Stimulated activated CD8-positive, alpha-beta memory T cell treated with anti-CD3 and anti-CD28 coated beads, Interleukin-15, amount 100 ng/mL, for 1 hour (primary cell): Measurements from ENCODE around the gene ABCB10.
"Not testable (repeated sequence)": the region's sequence is repeated elsewhere in the genome, so short reads cannot be mapped to it uniquely, and the experiment has no call there.

Experiments used
- DNase-seq: peaks from one replicate; pipeline ENCODE4 v3.0.0-alpha.2; 2020; ENCODE audit warnings: low read depth

ABCB10 gene

GRCh38 chr1:229572286-229572685, 13.8 kb upstream of the ABCB10 start:
- DNase-seq = no peak

GRCh38 chr1:229570891-229571516, 12.5 kb upstream of the ABCB10 start:
- no peak for DNase-seq

DNA sequence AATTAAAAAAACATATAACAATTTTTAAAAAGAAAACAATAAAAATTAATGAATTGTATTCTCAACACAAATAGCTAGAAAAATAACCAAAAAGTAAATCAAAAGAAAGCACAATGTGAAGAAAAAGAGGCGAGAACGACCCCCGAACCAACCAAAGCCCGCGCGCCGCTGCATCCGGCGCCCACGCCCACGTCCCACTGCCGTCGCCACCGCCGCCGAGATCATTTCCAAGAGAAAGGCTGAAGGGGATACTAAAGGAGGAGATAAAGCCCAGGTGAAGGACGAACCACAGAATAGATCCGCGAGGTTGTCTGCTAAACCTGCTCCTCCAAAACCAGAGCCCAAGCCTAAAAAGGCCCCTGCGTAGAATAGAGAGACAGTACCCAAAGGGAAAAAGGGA, 11.8 kb upstream of the ABCB10 start:
- DNase-seq = no peak

GRCh38 chr1:229567109-229567868, 8.8 kb upstream of the ABCB10 start:
- no peak for DNase-seq

- DNase-seq = no peak
These were observed 5.2 kb upstream of the ABCB10 start for GRCh38 chr1:229563701-229564100.

GRCh38 chr1:229563241-229563640, 4.7 kb upstream of the ABCB10 start:
- DNase-seq = no peak

GRCh38 chr1:229562686-229563085, 4.2 kb upstream of the ABCB10 start:
- no peak for DNase-seq

DNA sequence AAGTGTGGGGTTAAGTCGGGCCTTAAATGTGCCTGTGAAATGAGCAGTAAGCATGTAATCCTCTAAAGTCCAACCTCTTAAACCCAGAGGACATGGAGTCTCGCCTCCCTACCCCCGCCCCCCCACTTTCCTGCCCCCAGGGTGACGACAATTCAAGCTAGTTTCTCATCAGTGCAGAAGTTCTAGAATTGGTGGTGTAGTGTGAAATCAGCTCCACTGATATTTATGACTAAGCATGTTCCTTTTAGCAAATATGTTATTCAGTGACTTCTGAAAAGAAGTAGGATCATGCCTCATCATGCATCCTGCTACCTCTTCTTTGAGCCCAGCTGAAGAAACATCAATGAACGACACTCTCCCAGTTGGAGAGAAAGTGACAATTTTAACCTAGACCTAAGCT, 2.6 kb upstream of the ABCB10 start:
- DNase-seq = no peak

- not testable (repeated sequence) for DNase-seq
These were observed 1.6 kb upstream of the ABCB10 start for GRCh38 chr1:229560124-229560523.

GRCh38 chr1:229559336-229559801, 862 bp upstream of the ABCB10 start:
- DNase-seq = not testable (repeated sequence)

DNA sequence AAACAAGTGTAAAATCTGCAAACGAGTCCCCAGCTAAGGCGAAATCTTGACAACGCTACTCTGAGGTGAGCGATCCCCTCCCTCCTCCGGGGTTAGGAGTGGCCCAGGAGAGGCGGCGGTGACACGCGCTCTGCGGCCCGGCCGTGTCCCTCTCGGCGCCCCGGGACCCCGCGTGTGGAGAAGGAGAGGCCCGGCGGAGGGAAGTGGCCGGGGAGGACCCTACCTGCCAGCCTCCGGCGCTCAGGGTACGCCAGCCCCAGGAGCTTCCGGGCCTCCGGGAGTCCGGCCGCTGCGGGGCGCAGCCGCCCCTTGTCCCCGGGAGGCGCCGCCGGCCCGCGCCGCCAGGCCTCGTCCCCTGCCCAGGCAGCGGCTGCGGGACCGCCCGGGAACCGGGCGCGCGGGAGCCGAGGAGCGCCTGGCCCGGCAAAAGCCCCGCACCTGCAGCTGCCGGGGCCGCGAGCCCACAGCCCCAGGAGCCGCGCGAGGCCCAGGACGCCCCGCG, 543 bp downstream of the ABCB10 start:
- DNase-seq = no peak

- DNase-seq = no peak
These were observed 1.2 kb downstream of the ABCB10 start for GRCh38 chr1:229557200-229557850.

DNA sequence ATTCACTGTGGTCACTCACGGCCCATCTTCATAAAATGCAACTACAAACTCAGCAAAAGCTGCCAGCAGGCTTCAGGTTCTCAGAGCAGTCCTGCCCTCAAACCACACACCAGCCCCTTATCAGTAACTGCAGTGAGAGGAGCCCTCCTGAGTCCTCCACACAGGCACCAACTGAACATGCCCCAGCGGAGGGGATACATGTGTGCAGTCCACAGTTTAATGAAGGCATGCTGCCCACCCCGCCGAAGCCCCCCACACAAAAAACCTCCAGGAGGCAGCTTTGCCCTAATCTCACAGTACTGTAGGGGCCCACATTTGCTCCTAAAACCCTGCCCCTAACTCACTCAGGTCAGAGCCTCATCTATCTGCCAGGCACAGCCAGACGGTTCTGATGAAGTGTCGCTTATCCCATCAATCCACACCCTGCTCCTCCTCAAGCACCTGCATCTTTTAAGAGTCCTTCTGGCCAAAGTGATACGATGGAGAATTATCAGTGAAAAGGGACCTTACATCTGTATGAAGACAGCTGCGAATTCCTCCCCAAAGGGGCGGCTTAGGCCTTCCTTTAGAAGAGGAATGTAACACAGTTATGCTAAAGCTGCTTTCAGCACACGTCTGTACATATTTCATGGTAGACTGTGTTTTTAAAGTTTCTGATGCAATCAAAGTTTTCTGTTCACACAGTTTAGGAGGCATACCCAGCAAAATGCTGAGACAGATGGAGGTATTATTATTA, 3.5 kb downstream of the ABCB10 start:
- DNase-seq = no peak

DNA sequence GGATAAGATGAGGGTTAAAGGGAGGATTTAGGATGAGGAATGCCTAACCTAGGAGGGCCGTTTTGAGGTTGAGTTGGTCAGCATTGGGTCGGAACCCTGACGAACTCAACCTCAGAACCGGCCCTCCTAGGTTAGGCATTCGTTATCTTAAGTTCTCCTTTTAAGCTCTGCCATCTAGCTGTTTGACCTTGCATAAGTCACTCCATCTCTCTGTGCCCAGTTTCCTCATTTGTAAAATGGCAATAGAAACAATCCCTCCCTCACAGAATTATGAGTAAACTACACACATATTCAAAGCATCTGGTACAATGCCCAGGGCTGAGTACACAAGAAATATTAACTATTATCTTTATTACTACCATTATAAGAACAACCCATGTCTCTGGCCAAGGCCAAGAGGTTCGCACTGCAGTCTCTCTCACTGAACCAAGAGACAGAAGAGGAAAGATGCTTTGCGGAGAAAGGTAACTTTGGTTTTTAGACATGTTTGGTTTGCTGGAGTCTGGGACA, 4.8 kb downstream of the ABCB10 start:
- DNase-seq = no peak

DNA sequence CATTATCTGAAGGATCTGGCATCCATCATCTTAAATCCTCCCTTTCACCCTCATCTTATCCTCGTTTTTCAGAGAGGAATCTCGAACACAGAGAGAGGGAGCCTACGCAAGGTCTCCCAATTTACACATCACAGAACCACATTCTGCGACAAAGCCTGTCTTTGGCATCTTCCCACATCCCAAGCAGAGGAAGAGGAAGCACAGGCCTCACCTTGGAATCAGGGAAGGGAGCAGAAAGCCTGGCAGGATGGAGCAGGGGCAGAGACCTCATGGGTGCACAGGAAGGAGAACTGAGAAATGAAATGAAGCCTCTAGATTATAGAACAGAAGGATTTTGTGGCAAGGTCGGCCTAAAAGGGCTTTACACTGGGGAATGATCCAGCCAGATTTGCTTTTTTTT, 5.8 kb downstream of the ABCB10 start:
- no peak for DNase-seq

DNA sequence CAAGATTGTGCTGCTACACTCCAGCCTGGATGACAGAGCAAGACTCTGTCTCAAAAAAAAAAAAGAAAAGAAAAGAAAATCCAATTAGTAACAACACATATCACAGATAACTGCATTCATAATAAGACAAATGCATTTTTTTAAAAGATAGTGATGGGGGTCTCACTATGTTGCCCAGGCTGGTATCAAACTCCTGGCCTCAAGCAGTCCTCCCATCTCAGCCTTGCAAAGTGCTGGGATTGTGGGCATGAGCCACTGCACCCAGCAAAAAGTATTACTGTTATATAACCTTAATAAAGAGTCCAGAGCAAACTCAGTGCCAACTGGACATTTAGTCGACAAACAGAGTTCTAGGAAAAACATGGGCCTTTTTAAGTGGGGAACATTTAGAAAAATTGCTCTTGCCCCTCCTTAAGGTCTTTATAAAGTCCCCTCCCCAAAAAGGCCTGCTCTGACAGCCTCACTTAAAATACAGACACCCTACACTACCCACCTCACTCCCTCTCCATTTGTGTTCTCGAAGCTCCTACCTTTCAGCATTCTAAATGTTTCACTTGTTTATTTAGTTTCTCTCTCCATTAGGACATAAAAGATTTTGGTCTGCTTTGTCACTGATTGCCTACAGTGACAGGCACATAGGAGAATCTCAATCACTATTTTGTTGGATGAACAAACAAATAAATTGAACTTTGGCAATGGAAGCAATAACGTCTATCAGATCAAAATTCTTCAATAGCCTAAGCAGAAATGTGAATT, 7.5 kb downstream of the ABCB10 start:
- no peak for DNase-seq

- DNase-seq = no peak
These were observed 11.0 kb downstream of the ABCB10 start for GRCh38 chr1:229547542-229547941.

- no peak for DNase-seq
These were observed 13.9 kb downstream of the ABCB10 start for GRCh38 chr1:229544587-229544986.

DNA sequence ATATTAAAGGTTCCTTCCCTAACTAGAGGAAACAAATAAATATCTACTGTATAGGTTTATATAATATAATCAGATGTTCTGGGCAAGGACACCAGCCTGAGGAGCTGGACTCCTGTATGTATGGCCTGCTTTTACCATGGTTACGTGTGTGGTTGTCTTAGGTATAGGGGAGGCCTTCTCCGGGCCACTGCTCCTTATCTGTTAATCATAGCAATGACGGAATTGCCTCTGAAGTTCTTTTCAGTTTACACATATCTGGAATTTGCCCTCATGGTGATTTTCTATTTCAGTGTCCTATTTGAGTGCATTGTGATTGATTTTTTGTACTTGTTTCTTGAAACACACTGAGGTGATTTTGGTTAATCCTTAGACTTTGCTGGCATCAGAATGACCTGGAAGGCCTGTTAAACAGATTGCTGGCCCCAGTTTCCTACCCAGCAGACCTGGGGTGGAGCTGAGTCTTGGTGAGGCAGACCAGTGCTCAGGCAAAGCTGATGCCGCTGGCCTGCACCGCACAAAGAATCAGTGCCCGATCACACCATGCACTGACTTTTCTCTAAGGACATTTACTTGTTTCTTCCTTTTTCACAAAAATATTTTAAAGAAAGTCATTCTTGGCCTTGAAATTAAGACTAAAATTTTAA, 18.5 kb downstream of the ABCB10 start:
- DNase-seq = no peak

DNA sequence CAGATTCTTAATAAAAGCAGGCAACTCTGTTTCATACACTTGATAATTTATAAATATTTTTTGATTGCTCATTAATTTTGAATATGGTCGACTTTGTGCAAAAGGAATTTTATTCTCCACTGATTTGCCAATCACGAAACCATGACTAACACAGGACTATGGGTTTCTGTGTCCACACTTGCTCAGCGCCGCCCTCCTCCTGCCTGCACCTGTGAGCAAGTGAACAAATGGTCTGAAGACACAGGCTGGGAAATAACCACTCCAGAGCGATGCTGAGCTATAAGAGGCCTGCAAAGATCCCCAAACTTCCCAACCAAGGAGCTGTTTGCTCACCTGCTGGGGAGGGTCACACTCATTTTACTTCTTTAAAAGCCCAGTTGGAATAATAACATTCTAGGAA, 19.6 kb downstream of the ABCB10 start:
- DNase-seq = no peak

- DNase-seq = no peak
These were observed 20.6 kb downstream of the ABCB10 start for GRCh38 chr1:229537894-229538293.
